Memory B cell (primary cell): ENCODE measurements around the gene ARHGEF12.

Experiments
- ATAC-seq: fragments of 150-1000 bp; cut with Tn5 transposase; 2 replicates; pipeline ENCODE4 v1.10.0; 2021; ENCODE audit warnings: low read depth, mild to moderate bottlenecking, moderate library complexity
- DNase-seq, 2 donors: peaks; one replicate each; pipeline ENCODE4 v3.0.0; 2022; ENCODE audit warnings: low spot score in 2 of 2
- H3K27ac Mint-ChIP-seq: one replicate; pipeline ENCODE4 v1.8.0; 2022; ENCODE audit warnings: mild to moderate bottlenecking, moderate library complexity, mixed read lengths
- H3K27me3 Mint-ChIP-seq: one replicate; pipeline ENCODE4 v1.8.0; 2022; ENCODE audit warnings: mixed read lengths
- H3K36me3 Mint-ChIP-seq: one replicate; pipeline ENCODE4 v1.8.0; 2022; ENCODE audit warnings: mild to moderate bottlenecking, mixed read lengths
- H3K4me1 Mint-ChIP-seq: one replicate; pipeline ENCODE4 v1.8.0; 2022; ENCODE audit warnings: mixed read lengths
- H3K4me3 Mint-ChIP-seq: one replicate; pipeline ENCODE4 v1.8.0; 2022; ENCODE audit warnings: mild to moderate bottlenecking, moderate library complexity, mixed read lengths
- H3K9me3 Mint-ChIP-seq: one replicate; pipeline ENCODE4 v1.8.0; 2022; ENCODE audit warnings: mixed read lengths

The ARHGEF12 gene

DNA sequence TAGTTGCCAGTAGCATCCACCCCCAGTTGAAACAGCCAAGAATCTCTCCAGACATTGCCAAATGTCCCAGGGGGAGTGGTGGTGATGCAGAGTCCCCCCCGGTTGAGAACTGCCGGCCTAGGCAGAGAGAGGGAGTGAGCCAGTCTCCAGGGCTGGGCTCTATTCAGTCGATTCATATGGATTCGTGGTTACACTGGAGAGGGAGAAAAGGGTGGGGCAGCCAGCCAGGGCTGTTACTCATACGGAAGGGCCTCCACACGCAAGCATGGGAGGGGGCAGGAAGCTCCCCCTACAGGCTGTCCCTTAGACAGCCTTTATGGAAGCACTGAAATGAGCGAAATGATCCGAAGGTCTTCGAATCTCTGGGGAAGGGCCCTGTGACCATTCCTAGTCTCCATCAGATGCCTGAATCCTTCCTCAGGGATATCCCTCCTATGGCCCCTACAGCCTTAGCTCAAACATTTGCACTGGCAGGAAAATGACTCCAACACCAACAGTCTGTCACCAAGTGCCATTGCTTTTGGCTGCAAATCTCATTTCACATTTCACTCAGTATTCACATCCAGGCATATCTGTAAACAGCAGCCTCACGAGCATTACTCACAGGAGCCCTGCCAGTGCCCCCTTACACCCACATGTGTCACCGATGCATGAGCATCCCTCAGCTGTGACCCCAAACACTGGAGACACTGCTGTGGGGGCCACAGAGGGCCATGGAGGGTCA lies 29.5 kb upstream of the ARHGEF12 start:
- DNase-seq, result no peak
- no peaks in the 10 kb centered on the region for H3K9me3 Mint-ChIP-seq
- ATAC-seq, result no peak
- H3K27ac Mint-ChIP-seq, result no peak overlapping the region
- no peaks in the 10 kb centered on the region for H3K36me3 Mint-ChIP-seq
- H3K4me3 Mint-ChIP-seq, result no peak overlapping the region
- no peaks in the 10 kb centered on the region for H3K4me1 Mint-ChIP-seq
- peaks cover 12% of the 10 kb centered on the region for H3K27me3 Mint-ChIP-seq

DNA sequence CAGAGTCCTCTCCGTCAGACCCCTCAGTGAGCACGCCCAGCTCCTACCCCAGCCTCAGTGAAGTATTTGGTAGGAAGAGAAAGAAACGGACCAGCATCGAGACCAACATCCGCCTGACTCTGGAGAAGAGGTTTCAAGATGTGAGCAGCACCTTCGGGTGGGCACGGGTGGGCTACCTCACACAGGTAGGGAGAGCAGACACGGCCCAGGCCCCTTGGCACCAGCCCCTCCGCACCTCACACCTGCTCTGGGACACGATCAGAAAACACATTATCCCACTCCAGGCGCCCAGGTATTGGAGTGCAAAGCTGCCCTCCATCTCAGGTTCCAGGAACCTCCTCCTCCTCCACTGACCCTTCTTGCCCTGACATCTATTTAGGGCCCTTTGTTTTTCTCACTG lies 28.7 kb upstream of the ARHGEF12 start:
- Mint-ChIP-seq H3K27me3 (peaks cover 10% of the 10 kb centered on the region), H3K9me3 (no peaks in the 10 kb centered on the region), H3K4me1 (no peaks in the 10 kb centered on the region), H3K36me3 (no peaks in the 10 kb centered on the region), H3K4me3 (no peak overlapping the region), H3K27ac (no peak overlapping the region)
- DNase-seq, result no peak
- no peak for ATAC-seq

DNA sequence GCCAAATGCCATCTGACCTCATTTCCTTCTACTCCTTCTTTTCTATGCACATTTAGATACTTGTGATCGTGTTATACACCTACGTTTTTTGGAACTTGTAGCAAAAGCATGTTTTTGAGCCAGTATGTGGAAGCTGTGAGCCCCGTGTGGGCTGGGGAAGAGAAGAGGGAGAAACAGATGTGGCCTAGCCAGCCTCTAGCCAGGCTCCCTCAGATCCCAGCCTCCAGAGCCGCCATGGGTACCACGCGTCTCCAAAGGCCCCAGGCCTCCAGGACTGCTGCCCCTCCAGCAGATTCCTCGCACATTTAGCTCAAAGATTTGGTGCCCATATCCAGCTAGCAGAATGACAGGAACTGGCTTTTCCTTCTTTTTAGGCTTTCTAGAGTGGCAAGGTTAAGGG lies 28.1 kb upstream of the ARHGEF12 start:
- Mint-ChIP-seq H3K36me3 (no peaks in the 10 kb centered on the region), H3K9me3 (no peaks in the 10 kb centered on the region), H3K27ac (no peak overlapping the region), H3K4me3 (no peak overlapping the region), H3K4me1 (no peaks in the 10 kb centered on the region), H3K27me3 (peaks cover 13% of the 10 kb centered on the region)
- ATAC-seq, result no peak
- DNase-seq, result no peak

DNA sequence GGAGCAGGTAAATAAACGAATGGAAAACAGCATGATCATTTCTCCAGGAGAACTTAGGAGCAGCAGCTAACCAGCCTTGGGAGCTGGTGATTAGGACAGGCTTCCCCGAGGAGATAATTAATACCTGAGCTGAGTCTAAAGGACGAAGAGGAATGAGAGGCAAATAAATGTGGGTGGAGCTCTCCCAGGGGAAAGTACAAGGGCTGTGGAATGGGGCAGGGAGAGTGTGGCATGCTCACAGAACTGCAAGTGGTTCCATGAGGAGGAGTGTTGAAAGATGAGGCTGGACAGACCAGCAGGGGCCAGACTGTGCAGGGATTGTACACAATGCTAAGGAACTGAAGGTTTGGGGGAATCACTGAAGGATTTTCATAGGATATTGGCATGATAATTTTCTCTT lies 25.3 kb upstream of the ARHGEF12 start:
- H3K4me1 Mint-ChIP-seq, result no peaks in the 10 kb centered on the region
- H3K27me3 Mint-ChIP-seq, result peaks cover 9% of the 10 kb centered on the region
- ATAC-seq, result no peak
- no peaks in the 10 kb centered on the region for H3K9me3 Mint-ChIP-seq
- H3K4me3 Mint-ChIP-seq, result no peak overlapping the region
- no peaks in the 10 kb centered on the region for H3K36me3 Mint-ChIP-seq
- DNase-seq, result no peak
- no peak overlapping the region for H3K27ac Mint-ChIP-seq

DNA sequence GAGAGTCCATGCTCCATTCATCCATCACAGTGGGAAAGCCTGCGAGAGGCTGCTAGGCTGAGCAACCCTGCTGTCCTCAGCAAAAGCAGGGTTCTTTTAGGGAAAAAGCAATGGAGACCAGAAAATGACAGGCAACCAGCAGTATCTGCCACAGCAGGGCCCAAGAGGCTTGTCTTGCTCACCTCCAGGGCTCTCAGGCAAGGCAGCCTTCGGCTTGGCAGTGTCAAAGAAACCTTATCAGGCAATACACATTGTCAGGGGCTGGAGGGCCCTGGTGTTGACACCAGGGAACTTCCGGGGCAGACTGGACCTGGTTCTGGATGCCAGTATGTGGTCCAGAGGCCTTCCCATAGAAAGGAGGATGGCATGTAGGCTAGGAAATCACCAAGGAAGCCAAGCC lies 21.4 kb upstream of the ARHGEF12 start:
- Mint-ChIP-seq H3K27me3 (peaks cover 13% of the 10 kb centered on the region), H3K4me3 (no peak overlapping the region)
- ATAC-seq, result no peak

DNA sequence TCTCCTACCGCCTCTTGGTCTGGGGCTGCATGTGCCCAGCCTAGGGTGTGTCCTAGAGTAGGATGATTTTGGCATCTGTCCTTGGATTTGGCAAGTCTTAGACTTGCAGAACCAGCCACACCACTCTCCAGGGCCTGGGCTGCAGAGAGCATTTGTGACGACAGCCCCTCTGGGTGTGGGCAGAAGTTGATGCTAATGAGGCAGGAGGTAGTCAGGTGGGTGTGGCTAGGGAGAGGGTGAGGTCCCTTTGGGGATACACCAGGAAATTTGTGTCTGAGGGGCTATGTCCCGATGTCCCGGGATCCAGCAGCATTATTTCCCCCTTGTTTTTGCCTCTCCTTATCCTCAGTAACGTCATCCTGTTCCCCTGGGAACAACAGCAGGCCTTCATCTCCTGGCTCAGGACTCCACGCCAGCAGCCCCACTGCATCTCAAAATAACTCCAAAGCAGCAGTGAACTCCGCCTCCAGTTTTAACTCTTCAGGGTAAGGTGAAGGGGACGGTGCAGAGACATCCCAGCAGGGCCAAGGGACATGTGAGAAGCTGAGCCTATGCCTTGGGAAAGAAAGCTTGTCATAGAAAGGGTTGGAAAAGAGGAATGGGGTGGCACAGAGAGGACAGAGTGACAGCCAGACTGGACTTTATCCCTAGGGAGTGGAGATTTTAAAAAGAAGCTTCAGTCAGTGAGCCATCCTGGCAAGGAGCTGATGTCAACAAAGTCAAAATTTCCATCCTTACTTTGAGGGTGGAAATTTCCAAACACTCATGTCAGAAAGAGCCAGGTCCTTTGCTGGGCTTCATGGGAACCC lies 19.1 kb upstream of the ARHGEF12 start:
- no peaks in the 10 kb centered on the region for H3K9me3 Mint-ChIP-seq
- ATAC-seq (no peak), DNase-seq (no peak)
- H3K36me3 Mint-ChIP-seq, result no peaks in the 10 kb centered on the region
- H3K4me3 Mint-ChIP-seq, result no peak overlapping the region
- peaks cover 14% of the 10 kb centered on the region for H3K27me3 Mint-ChIP-seq
- no peak overlapping the region for H3K27ac Mint-ChIP-seq
- peaks cover 3% of the 10 kb centered on the region for H3K4me1 Mint-ChIP-seq

More for the DNA sequence above, 21.4 kb upstream of the ARHGEF12 start:
- Mint-ChIP-seq H3K4me1 (peaks cover 3% of the 10 kb centered on the region), H3K9me3 (no peaks in the 10 kb centered on the region), H3K36me3 (no peaks in the 10 kb centered on the region), H3K27ac (no peak overlapping the region)
- no peak for DNase-seq

DNA sequence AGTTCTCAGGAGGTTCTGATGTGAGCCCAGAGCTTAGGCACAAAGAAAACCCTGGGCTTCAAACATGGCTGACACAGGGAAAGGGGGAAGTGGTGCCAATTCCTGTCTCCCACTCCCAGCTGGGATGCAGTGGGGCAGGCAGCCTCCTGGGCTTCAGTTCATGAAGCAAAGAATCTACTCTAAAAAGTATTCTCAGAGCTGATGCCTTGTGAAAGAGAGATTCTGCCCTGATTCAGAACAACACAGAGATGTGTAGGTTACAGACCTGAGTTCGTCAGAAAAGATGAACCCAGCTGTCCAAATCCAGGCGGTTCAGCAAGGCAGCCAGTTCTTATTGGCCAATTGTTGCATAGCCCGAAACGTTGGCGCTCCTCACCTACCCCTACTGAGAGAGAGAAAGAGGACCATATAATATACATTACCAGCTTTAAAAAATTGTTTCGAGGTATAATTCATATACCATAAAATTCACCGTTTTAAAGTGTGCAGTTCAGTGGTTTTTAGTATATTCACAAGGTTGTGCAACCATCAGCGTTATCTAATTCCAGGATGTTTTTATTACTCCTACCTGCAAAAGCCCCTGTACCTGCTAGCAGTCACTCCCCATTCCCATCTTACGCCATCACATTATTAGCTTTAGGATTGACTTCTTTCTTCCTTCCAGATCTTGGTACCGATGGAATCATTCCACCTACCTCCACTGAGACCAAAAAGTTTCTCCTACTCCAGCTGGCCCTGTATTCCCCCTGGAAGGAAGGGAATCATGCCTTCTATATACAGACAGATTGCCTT lies 18.3 kb upstream of the ARHGEF12 start:
- DNase-seq (no peak), ATAC-seq (no peak)
- H3K9me3 Mint-ChIP-seq, result no peaks in the 10 kb centered on the region
- peaks cover 3% of the 10 kb centered on the region for H3K4me1 Mint-ChIP-seq
- H3K27ac Mint-ChIP-seq, result no peak overlapping the region
- peaks cover 14% of the 10 kb centered on the region for H3K27me3 Mint-ChIP-seq
- no peaks in the 10 kb centered on the region for H3K36me3 Mint-ChIP-seq
- no peak overlapping the region for H3K4me3 Mint-ChIP-seq

DNA sequence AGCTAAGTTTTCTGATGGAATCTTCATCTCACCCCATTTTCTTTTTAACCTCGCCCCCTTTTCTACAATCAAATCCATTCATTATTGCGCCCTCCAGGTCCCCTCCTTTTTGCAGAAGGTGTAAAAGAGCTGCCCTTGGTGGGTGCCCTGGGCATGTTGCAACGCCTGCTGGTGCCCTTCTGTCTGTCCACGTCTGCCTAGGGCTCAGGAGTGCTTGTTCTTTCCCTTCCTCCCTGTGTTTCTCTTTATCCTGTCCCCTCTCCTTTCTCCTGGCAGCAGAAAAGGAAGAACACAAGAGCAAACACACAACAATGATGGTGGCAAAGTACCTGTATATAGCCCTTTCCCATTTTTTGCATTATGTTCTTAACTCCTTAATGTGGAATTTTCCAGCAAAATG lies 17.3 kb upstream of the ARHGEF12 start:
- Mint-ChIP-seq H3K27me3 (peaks cover 13% of the 10 kb centered on the region), H3K9me3 (no peaks in the 10 kb centered on the region), H3K4me1 (peaks cover 3% of the 10 kb centered on the region), H3K27ac (no peak overlapping the region), H3K36me3 (no peaks in the 10 kb centered on the region), H3K4me3 (no peak overlapping the region)
- DNase-seq (no peak), ATAC-seq (no peak)

DNA sequence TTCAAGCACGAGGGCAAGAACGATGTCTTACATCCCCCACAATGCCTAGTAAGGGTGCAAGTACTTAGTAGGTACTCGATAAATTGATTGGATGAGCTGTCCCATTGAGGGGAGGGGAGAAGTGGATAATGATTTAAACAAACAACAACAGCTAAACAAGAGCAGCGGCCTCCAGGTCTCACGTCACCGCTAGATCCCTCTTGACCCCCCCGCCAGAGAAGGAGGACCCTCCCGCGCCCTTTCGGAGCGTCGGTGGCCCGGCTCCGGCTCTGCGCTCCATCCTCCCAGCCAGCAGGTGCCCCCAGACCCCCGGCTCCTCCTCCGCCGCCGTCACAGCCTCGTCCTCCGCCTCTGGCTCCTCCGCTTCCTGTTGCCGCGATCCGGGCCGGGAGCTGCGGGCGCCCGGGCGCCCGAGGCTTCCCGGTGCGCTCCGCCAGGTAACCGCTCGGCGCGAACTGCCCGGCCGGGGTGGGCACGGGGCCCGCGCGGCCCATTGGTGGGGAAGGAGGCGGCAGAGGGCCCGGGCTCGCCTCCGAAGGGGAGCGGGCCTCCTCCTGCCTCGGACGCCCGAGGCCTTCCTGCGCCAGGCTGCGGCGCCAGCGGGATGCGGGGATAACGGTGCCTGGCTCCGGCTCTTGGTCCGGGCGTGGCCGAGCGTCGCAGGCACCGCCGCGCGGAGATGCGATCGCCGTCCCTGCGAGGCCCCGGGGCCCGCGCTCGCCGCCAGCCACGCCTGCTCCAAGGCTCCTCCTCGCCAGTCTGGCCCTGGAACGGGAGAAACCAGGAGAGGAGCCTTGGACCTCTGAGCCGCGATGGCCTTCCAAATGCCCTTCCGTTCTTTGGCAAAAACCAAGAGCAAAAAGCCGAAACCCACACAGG lies 11.0 kb upstream of the ARHGEF12 start, which contains the start of gene TLCD5:
Gene TLCD5, plus strand, starts transcription at position 368 of the 879 bp plus-strand sequence. CDS start 2,143 bp downstream, outside the sequence.
- Mint-ChIP-seq H3K36me3 (no peaks in the 10 kb centered on the region), H3K9me3 (no peaks in the 10 kb centered on the region), H3K27ac (no peak within 1 kb of the TSS), H3K4me1 (peaks cover 6% of the 10 kb centered on the region), H3K4me3 (peak within 1 kb of the TSS; percentile 78), H3K27me3 (peaks cover 28% of the 10 kb centered on the region)
- DNase-seq (no peak), ATAC-seq (peak; percentile 22)

DNA sequence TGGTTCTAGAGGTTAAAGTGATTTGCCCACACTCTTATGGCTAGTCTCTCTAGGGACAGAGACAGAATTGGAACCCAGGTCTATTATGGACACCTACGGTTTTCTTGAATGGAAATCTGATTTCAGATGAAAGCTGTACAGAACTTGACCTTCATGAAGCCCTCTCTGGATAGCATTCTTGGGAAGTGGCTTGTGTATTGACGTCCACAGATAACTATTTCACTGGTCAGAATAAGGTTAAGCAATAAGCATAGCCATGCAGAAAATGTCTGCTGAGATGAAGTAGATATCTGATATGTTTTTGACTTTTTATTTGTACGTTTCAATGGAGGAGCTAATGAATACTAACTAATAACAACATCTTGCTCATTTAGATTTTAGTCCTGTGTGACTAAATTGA lies 10.0 kb upstream of the ARHGEF12 start:
- Mint-ChIP-seq H3K27me3 (peaks cover 32% of the 10 kb centered on the region), H3K27ac (no peak overlapping the region), H3K4me3 (peak overlapping the region; percentile 11), H3K36me3 (no peaks in the 10 kb centered on the region), H3K9me3 (no peaks in the 10 kb centered on the region), H3K4me1 (peaks cover 6% of the 10 kb centered on the region)
- no peak for DNase-seq
- ATAC-seq, result no peak

DNA sequence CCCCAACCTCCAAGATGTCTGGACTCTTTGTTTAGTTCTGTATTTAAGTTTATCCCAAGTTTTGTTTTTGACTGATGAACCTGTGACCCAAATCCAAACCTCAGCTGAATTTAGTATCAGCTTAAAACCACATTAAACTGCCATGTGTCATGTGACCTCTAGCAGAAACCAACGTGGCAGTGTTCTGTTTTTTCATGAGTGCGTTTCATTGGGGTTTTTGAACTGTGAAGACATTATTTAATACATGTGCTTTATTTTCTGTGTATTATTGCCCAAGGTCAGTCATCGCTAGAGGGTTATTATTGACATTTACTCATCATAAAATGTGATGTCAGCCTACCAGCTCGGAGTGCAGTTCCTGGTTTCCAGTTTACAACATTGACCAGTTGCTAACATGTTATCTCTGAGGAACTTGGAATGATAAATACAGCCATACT lies 9.3 kb upstream of the ARHGEF12 start:
- ATAC-seq (no peak), DNase-seq (no peak)
- no peaks in the 10 kb centered on the region for H3K9me3 Mint-ChIP-seq
- peaks cover 6% of the 10 kb centered on the region for H3K4me1 Mint-ChIP-seq
- H3K27me3 Mint-ChIP-seq, result peaks cover 32% of the 10 kb centered on the region
- no peaks in the 10 kb centered on the region for H3K36me3 Mint-ChIP-seq
- no peak overlapping the region for H3K27ac Mint-ChIP-seq
- H3K4me3 Mint-ChIP-seq, result no peak overlapping the region

DNA sequence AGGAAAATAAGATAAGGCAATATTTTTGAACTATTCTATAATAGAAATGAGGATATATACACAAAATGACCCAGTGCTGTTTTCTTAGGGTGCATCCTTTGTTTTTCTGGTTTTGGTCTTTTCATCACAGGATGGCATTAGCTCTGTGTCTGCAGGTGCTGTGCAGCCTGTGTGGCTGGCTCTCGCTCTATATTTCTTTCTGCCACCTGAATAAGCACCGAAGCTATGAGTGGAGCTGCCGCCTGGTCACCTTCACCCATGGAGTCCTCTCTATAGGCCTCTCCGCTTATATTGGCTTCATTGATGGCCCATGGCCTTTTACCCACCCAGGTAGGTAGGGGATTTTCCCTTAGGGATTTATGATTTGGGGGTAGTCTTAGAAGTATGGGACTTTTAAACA lies 8.9 kb upstream of the ARHGEF12 start:
- Mint-ChIP-seq H3K9me3 (no peaks in the 10 kb centered on the region), H3K27ac (no peak overlapping the region), H3K36me3 (no peaks in the 10 kb centered on the region), H3K4me3 (no peak overlapping the region), H3K4me1 (peaks cover 6% of the 10 kb centered on the region), H3K27me3 (peaks cover 31% of the 10 kb centered on the region)
- ATAC-seq (no peak), DNase-seq (no peak)

DNA sequence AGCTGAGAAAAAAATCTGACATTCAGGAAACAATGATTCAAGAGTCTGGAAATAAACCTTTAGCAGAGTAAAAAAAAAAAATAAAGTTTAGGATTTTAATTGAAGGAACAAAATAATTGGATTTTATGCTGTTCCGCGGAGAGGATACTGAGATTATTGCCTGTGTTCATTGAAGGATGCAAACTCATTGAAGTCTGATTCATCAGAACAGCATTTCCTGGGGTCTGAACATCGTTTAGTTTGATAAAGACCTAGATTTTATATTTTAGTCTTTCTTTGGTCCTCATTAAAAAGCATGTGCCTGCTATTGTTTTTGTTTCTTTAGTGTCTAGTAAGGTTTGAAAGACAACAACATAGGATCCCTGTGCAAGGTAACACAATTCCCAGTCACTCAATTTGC lies 6.7 kb upstream of the ARHGEF12 start:
- no peak for DNase-seq
- Mint-ChIP-seq H3K9me3 (no peaks in the 10 kb centered on the region), H3K4me3 (no peak overlapping the region), H3K27me3 (peaks cover 30% of the 10 kb centered on the region), H3K27ac (no peak overlapping the region), H3K4me1 (peaks cover 4% of the 10 kb centered on the region), H3K36me3 (no peaks in the 10 kb centered on the region)
- ATAC-seq, result no peak
